Dedifferentiated amniotic fluid mesenchymal stem cell (primary cell): ENCODE data around the gene F2.

Source experiments
- DNase-seq: peaks from one replicate; pipeline ENCODE4 v3.0.0-alpha.2; 2016; ENCODE audit errors: extremely low spot score

F2 gene

GRCh38 chr11:46718155-46719019, 626 bp upstream of the F2 start:
- DNase-seq = no peak

- DNase-seq = no peak
Measured at GRCh38 chr11:46719543-46720218, 668 bp downstream of the F2 start.

GRCh38 chr11:46721286-46721685, 2.3 kb downstream of the F2 start:
- no peak for DNase-seq

- DNase-seq = no peak
Measured at GRCh38 chr11:46722566-46723358, 3.7 kb downstream of the F2 start.

DNA sequence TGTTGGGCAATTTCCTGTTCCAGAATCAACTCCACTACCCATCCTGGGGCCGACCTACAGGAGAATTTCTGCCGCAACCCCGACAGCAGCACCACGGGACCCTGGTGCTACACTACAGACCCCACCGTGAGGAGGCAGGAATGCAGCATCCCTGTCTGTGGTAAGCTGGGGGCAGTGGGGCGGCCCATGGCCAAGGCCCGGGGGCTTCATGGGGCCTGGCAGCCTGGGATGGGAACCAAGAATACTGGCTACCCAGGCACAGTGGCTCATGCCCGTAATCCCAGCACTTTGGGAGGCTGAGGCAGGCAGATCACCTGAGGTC, 4.3 kb downstream of the F2 start:
- DNase-seq = no peak

DNA sequence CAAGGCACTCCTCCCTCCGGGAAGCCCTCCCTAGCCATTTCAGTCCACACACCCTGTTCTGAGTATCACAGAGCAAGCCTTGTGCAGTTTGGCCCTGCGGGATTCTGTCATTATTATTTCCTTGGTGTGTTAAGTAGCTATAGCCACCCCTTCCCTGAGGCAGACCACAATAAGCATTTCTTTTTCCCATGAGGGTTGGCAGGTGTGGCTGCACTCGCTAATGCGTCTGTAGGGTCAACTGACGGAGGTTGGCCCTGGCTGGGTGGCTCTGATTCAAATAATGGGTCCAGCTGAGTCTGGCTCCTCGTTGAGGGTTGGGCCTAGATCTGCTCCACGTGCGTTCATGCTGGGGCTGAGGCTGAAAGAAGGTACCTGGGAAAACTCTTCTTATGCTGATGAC, 5.1 kb downstream of the F2 start:
- DNase-seq = no peak

DNA sequence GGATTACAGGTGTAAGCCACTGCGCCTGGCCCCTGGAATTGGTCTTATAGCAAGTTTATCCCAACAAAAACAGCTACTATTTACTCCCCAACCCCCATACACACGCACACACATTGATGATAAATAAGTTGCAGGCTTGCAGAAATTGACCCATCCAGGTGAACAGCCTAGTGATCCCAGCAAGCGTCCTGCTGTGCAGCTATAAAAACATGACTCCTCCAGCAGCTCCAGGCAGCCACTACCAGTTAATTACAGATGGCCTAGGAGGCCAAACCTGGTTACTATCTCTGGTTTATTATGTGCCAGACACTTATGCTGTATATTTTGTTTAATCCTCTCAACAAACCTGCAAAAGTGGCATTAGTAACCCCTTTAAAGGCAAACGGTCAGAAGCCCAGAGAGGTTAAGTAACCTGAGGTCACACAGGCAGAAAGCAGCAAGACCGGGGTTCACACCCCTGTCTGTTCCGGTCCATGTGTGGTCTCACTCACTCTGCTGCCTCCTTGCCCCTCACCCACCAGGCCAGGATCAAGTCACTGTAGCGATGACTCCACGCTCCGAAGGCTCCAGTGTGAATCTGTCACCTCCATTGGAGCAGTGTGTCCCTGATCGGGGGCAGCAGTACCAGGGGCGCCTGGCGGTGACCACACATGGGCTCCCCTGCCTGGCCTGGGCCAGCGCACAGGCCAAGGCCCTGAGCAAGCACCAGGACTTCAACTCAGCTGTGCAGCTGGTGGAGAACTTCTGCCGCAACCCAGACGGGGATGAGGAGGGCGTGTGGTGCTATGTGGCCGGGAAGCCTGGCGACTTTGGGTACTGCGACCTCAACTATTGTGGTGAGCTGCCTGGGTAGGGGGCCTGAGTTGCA, 6.6 kb downstream of the F2 start:
- DNase-seq = no peak

DNA sequence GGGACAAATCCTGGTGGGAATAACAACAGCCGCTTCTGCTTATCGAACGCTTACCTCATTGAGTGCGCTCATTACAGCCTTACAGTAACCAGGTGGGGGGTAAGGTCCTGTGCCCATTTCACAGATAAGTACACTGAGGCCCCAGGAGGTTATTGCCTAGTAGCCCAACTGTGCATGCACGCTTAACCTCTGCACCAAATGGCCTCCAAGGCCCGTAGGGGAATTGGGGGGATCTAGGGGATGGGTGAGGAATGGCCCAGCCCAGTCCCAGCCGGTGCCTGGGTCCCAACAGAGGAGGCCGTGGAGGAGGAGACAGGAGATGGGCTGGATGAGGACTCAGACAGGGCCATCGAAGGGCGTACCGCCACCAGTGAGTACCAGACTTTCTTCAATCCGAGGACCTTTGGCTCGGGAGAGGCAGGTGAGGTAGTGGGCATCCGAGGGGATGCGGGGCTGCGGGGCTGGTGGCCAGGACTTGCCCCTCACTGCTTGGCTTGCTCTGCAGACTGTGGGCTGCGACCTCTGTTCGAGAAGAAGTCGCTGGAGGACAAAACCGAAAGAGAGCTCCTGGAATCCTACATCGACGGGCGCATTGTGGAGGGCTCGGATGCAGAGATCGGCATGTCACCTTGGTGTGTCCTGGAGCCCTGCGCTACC, 7.3 kb downstream of the F2 start:
- DNase-seq = no peak

- DNase-seq = no peak
Measured at GRCh38 chr11:46727952-46728658, 9.1 kb downstream of the F2 start.

- DNase-seq = no peak
Measured at GRCh38 chr11:46728659-46729040, 9.6 kb downstream of the F2 start.

DNA sequence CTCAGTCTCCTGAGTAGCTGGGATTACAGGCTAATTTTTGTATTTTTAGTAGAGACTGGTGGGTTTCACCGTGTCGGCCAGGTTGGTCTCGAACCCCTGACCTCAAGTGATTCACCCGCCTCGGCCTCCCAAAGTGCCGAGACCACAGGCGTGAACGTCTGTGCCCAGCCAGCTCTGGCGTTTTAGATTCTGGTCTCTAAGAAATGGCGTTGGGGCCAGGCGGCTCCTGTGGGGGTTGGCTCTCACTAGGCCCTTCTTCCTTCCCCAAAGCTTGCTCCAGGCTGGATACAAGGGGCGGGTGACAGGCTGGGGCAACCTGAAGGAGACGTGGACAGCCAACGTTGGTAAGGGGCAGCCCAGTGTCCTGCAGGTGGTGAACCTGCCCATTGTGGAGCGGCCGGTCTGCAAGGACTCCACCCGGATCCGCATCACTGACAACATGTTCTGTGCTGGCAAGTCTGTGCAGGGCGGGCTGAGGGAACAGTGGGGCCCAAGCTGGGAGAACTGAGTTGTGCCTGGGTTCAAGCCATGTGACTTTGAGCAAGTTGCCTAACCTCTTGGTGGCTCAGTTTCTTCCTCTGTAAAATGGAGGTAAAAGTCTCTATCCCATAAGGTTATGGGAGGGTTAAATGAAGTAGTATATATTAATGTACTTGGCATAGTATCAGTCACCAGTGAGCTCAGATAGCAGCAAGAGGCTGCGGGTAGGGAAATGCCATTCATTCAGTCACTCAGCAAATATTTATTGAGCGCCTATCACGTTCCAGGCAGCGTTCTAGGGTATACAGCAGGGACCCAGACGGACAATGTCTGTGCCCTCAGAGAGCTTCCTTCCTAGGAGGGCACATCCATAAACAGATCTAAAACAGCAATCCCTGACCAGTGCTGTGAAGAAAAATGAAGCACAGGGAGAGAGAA, 10.4 kb downstream of the F2 start:
- no peak for DNase-seq

- no peak for DNase-seq
Measured at GRCh38 chr11:46731545-46731944, 12.5 kb downstream of the F2 start.

DNA sequence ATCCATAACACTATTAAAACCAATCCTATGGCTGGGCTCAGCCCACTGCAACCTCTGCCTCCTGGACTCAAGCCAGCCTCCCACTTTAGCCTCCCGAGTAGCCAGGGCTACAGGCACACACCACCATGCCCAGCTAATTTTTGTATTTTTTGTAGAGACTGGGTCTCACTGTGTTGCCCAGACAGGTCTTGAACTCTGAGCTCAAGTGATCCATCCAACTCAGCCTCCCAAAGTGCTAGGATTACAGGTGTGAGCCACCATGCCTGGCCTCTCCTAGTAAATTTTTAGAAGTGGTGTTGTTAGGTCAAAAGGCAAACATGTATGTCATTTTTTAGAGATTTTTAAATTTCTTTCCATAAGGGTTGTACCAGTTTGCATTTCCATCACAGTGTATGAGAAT, 14.2 kb downstream of the F2 start:
- DNase-seq = no peak

GRCh38 chr11:46736146-46736545, 17.1 kb downstream of the F2 start:
- no peak for DNase-seq

DNA sequence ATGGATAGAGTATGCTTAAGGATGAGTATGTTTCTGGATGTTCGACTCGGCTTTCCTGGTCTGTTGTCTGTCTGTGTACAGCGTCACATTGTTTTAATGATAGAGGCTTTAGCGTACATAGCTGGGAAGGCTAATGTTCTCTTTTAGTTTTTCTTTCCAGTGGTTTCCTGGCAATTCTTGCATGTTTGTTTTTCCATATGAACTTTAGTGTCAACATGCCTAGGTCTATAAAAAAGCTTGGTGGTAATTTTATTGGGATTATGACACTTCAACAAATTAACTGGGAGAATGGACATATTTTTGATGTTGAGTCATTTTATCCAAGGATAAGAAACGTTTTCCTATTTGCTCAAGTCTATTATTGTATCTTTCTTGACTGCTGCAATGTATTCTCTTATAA, 17.6 kb downstream of the F2 start:
- no peak for DNase-seq

- no peak for DNase-seq
Measured at GRCh38 chr11:46737699-46738098, 18.7 kb downstream of the F2 start.

- DNase-seq = no peak
Measured at GRCh38 chr11:46738887-46739286, 19.9 kb downstream of the F2 start.

DNA sequence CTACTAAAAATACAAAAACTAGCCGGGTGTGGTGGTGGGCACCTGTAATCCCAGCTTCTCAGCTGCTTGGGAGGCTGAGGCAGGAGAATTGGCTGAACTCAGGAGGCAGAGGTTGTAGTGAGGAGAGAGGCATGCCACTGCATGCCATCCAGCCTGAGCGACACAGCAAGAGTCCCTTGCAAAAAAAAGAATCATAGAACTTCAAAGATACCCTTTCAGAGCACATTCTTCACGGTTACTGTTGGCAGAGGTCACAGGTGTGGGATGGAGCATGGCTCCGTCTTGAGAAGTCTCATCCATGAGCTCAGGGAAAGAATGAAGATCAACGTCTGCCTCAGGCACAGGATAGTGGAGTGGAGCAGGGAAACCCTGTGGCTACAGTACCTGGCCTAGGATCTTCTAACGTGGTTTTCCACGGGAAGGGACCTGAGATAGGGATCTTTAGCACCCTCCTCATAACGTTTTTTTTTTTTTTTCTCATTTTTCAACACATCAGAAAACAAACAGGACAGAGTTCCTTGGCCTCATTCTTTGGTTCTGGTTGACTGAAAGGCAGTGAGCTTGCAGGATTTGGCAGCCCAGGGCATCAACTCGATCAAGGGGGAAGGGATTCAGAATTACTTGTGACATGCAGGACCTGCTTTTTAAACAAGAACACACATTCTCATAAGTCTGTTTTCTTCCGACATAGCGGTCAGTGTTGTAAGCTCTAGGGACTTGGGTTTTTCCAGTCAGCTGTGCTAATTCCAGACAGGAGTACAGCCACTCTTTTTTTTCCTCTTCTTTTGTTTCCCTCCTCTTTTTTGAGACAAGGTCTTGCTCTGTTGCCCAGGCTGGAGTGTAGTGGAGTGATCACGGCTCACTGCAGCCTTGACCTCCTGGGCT, 22.8 kb downstream of the F2 start:
- DNase-seq = no peak

DNA sequence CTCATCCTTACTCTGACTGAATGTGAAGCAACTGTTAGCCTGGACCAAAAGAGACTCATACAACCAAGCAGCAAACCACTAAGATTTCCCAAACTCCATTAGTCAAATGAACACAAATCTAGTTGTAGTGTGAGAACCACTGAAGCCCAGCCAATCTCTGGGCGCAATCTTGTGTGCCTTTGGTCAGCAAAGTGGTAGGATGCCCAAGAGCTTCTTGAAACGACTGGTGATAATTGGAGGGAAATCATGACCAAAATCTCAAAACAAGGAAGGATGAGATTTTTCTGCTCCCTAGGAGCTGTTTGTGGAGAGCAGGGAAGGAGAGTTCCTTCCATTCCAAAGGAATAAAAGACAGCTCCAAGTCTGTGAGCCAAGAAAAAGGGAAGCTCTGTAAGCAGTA, 24.0 kb downstream of the F2 start:
- no peak for DNase-seq
